ENCODE results near the gene OSER1.
"Not testable (repeated sequence)": the region's sequence is repeated elsewhere in the genome, so short reads cannot be mapped to it uniquely, and the experiment has no call there.

Gene OSER1

GRCh38 chr20:44241796-44242195 lies 31.2 kb upstream of the OSER1 start:
- Mint-ChIP-seq H3K9me3 (peaks cover 9% of the 10 kb centered on the region), H3K4me3 (no peak overlapping the region), H3K27ac (no peak overlapping the region), H3K27me3 (ENCODE audit: low read depth, poor library complexity) (peaks cover 49% of the 10 kb centered on the region), H3K4me1 (peaks cover 3% of the 10 kb centered on the region), H3K36me3 (ENCODE audit: low read depth) (no peaks in the 10 kb centered on the region)
- DNase-seq: no peak
- no peak for TF ChIP-seq CTCF (IDR thresholded peaks at IDR 0.05)

- not testable (repeated sequence) for DNase-seq, H3K4me1 Mint-ChIP-seq
These were observed 26.3 kb upstream of the OSER1 start for GRCh38 chr20:44236840-44237239.

GRCh38 chr20:44235702-44236101 lies 25.1 kb upstream of the OSER1 start:
- no peak overlapping the region for H3K27ac Mint-ChIP-seq
- no peak overlapping the region for H3K4me3 Mint-ChIP-seq
- TF ChIP-seq CTCF (IDR thresholded peaks at IDR 0.05): no peak
- no peak for DNase-seq
- peaks cover 10% of the 10 kb centered on the region for H3K4me1 Mint-ChIP-seq
- H3K9me3 Mint-ChIP-seq: peaks cover 9% of the 10 kb centered on the region
- peaks cover 10% of the 10 kb centered on the region for H3K27me3 Mint-ChIP-seq (ENCODE audit: low read depth, poor library complexity)
- H3K36me3 Mint-ChIP-seq (ENCODE audit: low read depth): no peaks in the 10 kb centered on the region

More at GRCh38 chr20:44236840-44237239, 26.3 kb upstream of the OSER1 start:
- not testable (repeated sequence) for H3K27ac Mint-ChIP-seq; H3K9me3 Mint-ChIP-seq; H3K27me3 Mint-ChIP-seq (ENCODE audit: low read depth, poor library complexity); H3K4me3 Mint-ChIP-seq; H3K36me3 Mint-ChIP-seq (ENCODE audit: low read depth)

GRCh38 chr20:44234566-44235317 lies 24.2 kb upstream of the OSER1 start:
- Mint-ChIP-seq H3K27me3 (ENCODE audit: low read depth, poor library complexity) (peaks cover 4% of the 10 kb centered on the region), H3K36me3 (ENCODE audit: low read depth) (no peaks in the 10 kb centered on the region), H3K4me1 (peaks cover 10% of the 10 kb centered on the region), H3K4me3 (no peak overlapping the region), H3K9me3 (peaks cover 9% of the 10 kb centered on the region), H3K27ac (no peak overlapping the region)
- DNase-seq: no peak
- no peak for TF ChIP-seq CTCF (IDR thresholded peaks at IDR 0.05)

- no peak overlapping the region for H3K27ac Mint-ChIP-seq
- H3K4me1 Mint-ChIP-seq: peaks cover 10% of the 10 kb centered on the region
- no peak for TF ChIP-seq CTCF (IDR thresholded peaks at IDR 0.05)
- no peaks in the 10 kb centered on the region for H3K27me3 Mint-ChIP-seq (ENCODE audit: low read depth, poor library complexity)
- H3K4me3 Mint-ChIP-seq: no peak overlapping the region
- peaks cover 1% of the 10 kb centered on the region for H3K9me3 Mint-ChIP-seq
- H3K36me3 Mint-ChIP-seq (ENCODE audit: low read depth): no peaks in the 10 kb centered on the region
- no peak for DNase-seq
These were observed 23.0 kb upstream of the OSER1 start for GRCh38 chr20:44233436-44234016.

GRCh38 chr20:44232469-44232856 lies 21.9 kb upstream of the OSER1 start:
- not testable (repeated sequence) for H3K36me3 Mint-ChIP-seq (ENCODE audit: low read depth); H3K9me3 Mint-ChIP-seq; H3K27me3 Mint-ChIP-seq (ENCODE audit: low read depth, poor library complexity); H3K4me3 Mint-ChIP-seq; H3K27ac Mint-ChIP-seq; DNase-seq
- H3K4me1 Mint-ChIP-seq: peaks cover 14% of the 10 kb centered on the region
